ENCODE measurements around the gene TMEM38B.

DNA sequence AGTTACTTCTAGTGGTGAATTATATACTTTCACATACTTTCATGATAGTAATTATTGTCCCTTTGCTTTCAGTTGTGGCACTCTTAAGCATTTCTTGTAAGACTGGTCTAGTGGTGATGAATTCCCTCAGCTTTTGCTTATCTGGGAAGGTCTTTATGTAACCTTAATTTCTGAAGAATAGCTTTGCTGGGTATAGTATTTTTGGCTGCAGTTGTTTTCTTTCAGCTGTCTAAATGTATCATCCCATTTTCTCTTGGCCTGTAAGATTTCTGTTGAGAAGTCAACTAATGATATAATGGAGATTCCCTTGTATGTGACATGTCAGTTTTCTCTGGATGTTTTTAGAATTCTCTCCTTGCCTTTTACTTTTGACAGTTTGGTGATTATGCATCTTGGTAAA lies 41.0 kb downstream of the TMEM38B start:
- TF ChIP-seq, protein P1, sequence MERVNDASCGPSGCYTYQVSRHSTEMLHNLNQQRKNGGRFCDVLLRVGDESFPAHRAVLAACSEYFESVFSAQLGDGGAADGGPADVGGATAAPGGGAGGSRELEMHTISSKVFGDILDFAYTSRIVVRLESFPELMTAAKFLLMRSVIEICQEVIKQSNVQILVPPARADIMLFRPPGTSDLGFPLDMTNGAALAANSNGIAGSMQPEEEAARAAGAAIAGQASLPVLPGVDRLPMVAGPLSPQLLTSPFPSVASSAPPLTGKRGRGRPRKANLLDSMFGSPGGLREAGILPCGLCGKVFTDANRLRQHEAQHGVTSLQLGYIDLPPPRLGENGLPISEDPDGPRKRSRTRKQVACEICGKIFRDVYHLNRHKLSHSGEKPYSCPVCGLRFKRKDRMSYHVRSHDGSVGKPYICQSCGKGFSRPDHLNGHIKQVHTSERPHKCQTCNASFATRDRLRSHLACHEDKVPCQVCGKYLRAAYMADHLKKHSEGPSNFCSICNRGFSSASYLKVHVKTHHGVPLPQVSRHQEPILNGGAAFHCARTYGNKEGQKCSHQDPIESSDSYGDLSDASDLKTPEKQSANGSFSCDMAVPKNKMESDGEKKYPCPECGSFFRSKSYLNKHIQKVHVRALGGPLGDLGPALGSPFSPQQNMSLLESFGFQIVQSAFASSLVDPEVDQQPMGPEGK (CRISPR knock-in tag; IDR thresholded peaks at IDR 0.05; ENCODE audit: borderline replicate concordance) = no peak
- TF ChIP-seq ZNF565 (CRISPR knock-in tag; conservative IDR thresholded peaks at IDR 0.05; ENCODE audit: low read depth) (no peak), RARB (CRISPR knock-in tag; IDR thresholded peaks at IDR 0.05) (no peak), ZNF70 (CRISPR knock-in tag; IDR thresholded peaks at IDR 0.05) (no peak), TOX (CRISPR knock-in tag; IDR thresholded peaks at IDR 0.05; ENCODE audit: borderline replicate concordance) (no peak), ISL1 (CRISPR knock-in tag; IDR thresholded peaks at IDR 0.05) (no peak), ARNTL (CRISPR knock-in tag; IDR thresholded peaks at IDR 0.05; ENCODE audit: borderline replicate concordance, low read depth) (no peak)
- TF ChIP-seq, protein P2, sequence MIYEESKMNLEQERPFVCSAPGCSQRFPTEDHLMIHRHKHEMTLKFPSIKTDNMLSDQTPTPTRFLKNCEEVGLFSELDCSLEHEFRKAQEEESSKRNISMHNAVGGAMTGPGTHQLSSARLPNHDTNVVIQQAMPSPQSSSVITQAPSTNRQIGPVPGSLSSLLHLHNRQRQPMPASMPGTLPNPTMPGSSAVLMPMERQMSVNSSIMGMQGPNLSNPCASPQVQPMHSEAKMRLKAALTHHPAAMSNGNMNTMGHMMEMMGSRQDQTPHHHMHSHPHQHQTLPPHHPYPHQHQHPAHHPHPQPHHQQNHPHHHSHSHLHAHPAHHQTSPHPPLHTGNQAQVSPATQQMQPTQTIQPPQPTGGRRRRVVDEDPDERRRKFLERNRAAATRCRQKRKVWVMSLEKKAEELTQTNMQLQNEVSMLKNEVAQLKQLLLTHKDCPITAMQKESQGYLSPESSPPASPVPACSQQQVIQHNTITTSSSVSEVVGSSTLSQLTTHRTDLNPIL (CRISPR knock-in tag; IDR thresholded peaks at IDR 0.05; ENCODE audit: low read depth) = no peak
